AG09319 (cell line): Measurements from ENCODE around the gene KCNA3.

Source experiments
- DNase-seq: peaks from one replicate; pipeline ENCODE4 v3.0.0-alpha.2; 2010; ENCODE audit warnings: low read depth; ENCODE audit errors: extremely low read depth
- TF ChIP-seq, protein P1 (sequence below): IDR thresholded peaks from 2 replicates; pipeline ENCODE4 v1.5.1; 2011; ENCODE audit warnings: low read depth, mild to moderate bottlenecking, inconsistent platforms, low read length, moderate library complexity

Gene KCNA3

GRCh38 chr1:110639724-110640386, 34.9 kb downstream of the KCNA3 start:
- no peak for DNase-seq

GRCh38 chr1:110638556-110638955, 36.2 kb downstream of the KCNA3 start:
- DNase-seq, result no peak

More at GRCh38 chr1:110639724-110640386, 34.9 kb downstream of the KCNA3 start:
- TF ChIP-seq, protein P1, sequence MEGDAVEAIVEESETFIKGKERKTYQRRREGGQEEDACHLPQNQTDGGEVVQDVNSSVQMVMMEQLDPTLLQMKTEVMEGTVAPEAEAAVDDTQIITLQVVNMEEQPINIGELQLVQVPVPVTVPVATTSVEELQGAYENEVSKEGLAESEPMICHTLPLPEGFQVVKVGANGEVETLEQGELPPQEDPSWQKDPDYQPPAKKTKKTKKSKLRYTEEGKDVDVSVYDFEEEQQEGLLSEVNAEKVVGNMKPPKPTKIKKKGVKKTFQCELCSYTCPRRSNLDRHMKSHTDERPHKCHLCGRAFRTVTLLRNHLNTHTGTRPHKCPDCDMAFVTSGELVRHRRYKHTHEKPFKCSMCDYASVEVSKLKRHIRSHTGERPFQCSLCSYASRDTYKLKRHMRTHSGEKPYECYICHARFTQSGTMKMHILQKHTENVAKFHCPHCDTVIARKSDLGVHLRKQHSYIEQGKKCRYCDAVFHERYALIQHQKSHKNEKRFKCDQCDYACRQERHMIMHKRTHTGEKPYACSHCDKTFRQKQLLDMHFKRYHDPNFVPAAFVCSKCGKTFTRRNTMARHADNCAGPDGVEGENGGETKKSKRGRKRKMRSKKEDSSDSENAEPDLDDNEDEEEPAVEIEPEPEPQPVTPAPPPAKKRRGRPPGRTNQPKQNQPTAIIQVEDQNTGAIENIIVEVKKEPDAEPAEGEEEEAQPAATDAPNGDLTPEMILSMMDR, result no peak

GRCh38 chr1:110638058-110638457, 36.7 kb downstream of the KCNA3 start:
- TF ChIP-seq, protein P1, result no peak
- no peak for DNase-seq

More at GRCh38 chr1:110638556-110638955, 36.2 kb downstream of the KCNA3 start:
- TF ChIP-seq, protein P1, result no peak

GRCh38 chr1:110637475-110637874, 37.3 kb downstream of the KCNA3 start:
- TF ChIP-seq, protein P1, result no peak
- no peak for DNase-seq

- TF ChIP-seq, protein P1, result no peak
- DNase-seq, result no peak
These were observed 38.4 kb downstream of the KCNA3 start for GRCh38 chr1:110636149-110636935.

DNA sequence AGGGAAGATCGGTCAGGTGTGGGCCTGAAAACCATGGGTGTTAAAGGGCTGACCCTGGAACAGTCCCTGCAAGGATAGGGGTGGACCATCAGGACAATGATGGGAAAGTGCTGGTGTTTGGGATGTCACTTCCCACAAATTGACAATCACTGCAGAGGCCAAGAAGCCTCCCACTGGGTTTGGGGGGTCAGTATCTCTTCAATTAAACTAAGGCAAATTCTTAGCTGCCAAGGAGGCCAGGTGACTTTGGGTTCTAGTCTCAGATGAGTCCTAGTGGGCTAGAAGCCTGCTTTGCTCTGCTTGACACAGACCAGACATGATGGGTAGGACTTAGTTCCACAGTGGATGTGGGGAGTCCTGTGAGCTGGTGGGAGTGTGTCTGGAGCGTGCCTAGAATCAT, 39.3 kb downstream of the KCNA3 start:
- TF ChIP-seq, protein P1, result no peak
- DNase-seq, result no peak
